NB4 (cell line): ENCODE data around the gene KPRP.

ENCODE experiments used
- DNase-seq: peaks from one replicate; pipeline ENCODE4 v3.0.0; 2010; ENCODE audit warnings: low read depth
- H3K4me3 ChIP-seq: one replicate; pipeline ENCODE4 v1.5.1; 2011; ENCODE audit warnings: mild to moderate bottlenecking, low read depth, low read length, moderate library complexity
- CTCF ChIP-seq: IDR thresholded peaks from one replicate; pipeline ENCODE4 v1.5.1; 2012; ENCODE audit warnings: low read depth, low read length
- MAX ChIP-seq: IDR thresholded peaks from 2 replicates; pipeline ENCODE4 v1.6.1; 2011; ENCODE audit warnings: low read depth, low read length
- MYC ChIP-seq: IDR thresholded peaks from 2 replicates; pipeline ENCODE4 v1.6.1; 2011; ENCODE audit warnings: low read depth, low read length
- POLR2A ChIP-seq: IDR thresholded peaks from 2 replicates; pipeline ENCODE4 v1.6.1; 2011; ENCODE audit warnings: mild to moderate bottlenecking; ENCODE audit not compliant: insufficient read length; ENCODE audit errors: extremely low read depth

The KPRP gene

GRCh38 chr1:152801333-152801732, 43.5 kb downstream of the KPRP start:
- no peak overlapping the region for H3K4me3 ChIP-seq
- DNase-seq, result no peak
- no peak for TF ChIP-seq MAX
- TF ChIP-seq CTCF, result no peak

- no peak within 1 kb of the TSS for H3K4me3 ChIP-seq
- TF ChIP-seq POLR2A, result no peak
- no peak for TF ChIP-seq MAX
- no peak for TF ChIP-seq CTCF
- TF ChIP-seq MYC, result no peak
- no peak for DNase-seq
These were observed 48.8 kb downstream of the KPRP start, which contains the start of gene LCE1C for GRCh38 chr1:152806576-152806975. TSS of gene LCE1C (minus strand) at chr1:152806651. CDS start at chr1:152805478, 1,173 bp downstream.

- no peak for DNase-seq
- no peak overlapping the region for H3K4me3 ChIP-seq
- TF ChIP-seq CTCF (no peak), POLR2A (no peak), MAX (no peak), MYC (no peak)
These were observed 53.2 kb downstream of the KPRP start for GRCh38 chr1:152811050-152811449.
